ENCODE results near the gene NEU4.

The NEU4 gene

GRCh38 chr2:241865416-241865956 is 56.5 kb downstream of the NEU4 start:
- no peak overlapping the region for H3K4me3 ChIP-seq
- H3K4me1 ChIP-seq, result no peaks in the 10 kb centered on the region
- H3K9me3 ChIP-seq, result no peaks in the 10 kb centered on the region
- no peaks in the 10 kb centered on the region for H3K36me3 ChIP-seq (replicated peaks)
- DNase-seq (ENCODE audit: low spot score in 2 of 2), result no peak
- in situ Hi-C loops (cut with MboI; ENCODE audit: low sequenced_read_pairs), result no loop called here
- peaks cover 2% of the 10 kb centered on the region; the same call in 1 of the 2 replicates for H3K27me3 ChIP-seq (ENCODE audit: low read depth)

GRCh38 chr2:241865957-241866789 is 57.2 kb downstream of the NEU4 start:
- peak in 1 of 2 experiments; percentile 50 for DNase-seq (ENCODE audit: low spot score in 2 of 2)
- no peaks in the 10 kb centered on the region for H3K4me1 ChIP-seq
- H3K36me3 ChIP-seq (replicated peaks), result no peaks in the 10 kb centered on the region
- H3K9me3 ChIP-seq, result no peaks in the 10 kb centered on the region
- in situ Hi-C loops (cut with MboI; ENCODE audit: low sequenced_read_pairs), result no loop called here
- peaks cover 2% of the 10 kb centered on the region; the same call in 1 of the 2 replicates for H3K27me3 ChIP-seq (ENCODE audit: low read depth)
- H3K4me3 ChIP-seq, result no peak overlapping the region

Measured in HAP-1 (cell line).